GM12891 (cell line): Measurements from ENCODE around the gene EGFR.

Experiments
- POLR2A ChIP-seq: IDR thresholded peaks from 2 replicates; pipeline ENCODE4 v1.6.1; 2011; ENCODE audit warnings: low read depth, low read length, control low read depth
- POLR2AphosphoS5 ChIP-seq: IDR thresholded peaks from 2 replicates; pipeline ENCODE4 v1.6.1; 2011; ENCODE audit warnings: low read depth, low read length, control low read depth
- POU2F2 ChIP-seq: IDR thresholded peaks from 2 replicates; pipeline ENCODE4 v1.6.1; 2011; ENCODE audit warnings: low read depth, mild to moderate bottlenecking, control low read depth, low read length, moderate library complexity
- SPI1 ChIP-seq: IDR thresholded peaks from 2 replicates; pipeline ENCODE4 v1.6.1; 2011; ENCODE audit warnings: low read depth, low read length, control low read depth
- TAF1 ChIP-seq: IDR thresholded peaks from 2 replicates; pipeline ENCODE4 v1.6.1; 2011; ENCODE audit warnings: low read depth, low read length, control low read depth

- no peak for TF ChIP-seq POLR2A
- TF ChIP-seq POLR2AphosphoS5: no peak
- TF ChIP-seq TAF1: no peak
- no peak for TF ChIP-seq SPI1
- TF ChIP-seq POU2F2: no peak
These were observed 154.2 kb downstream of the EGFR start for GRCh38 chr7:55172881-55173609.
